ENCODE measurements around the gene EIF4ENIF1. TPM values are rescaled to one million over a fixed set of nuclear protein-coding genes. Genes with fewer than 3 reads are reported as not detected.

Gene EIF4ENIF1
- total and polyA plus RNA-seq, 2 donors (not counting 3 experiments of a cell fraction or from before 2014, with no cell fraction given), result 22.8 to 38.7 TPM

- Histone ChIP-seq H3K4me3 (replicated peaks in 1 of 3; ENCODE audit: insufficient read depth in 1 of 3, low read depth in 1 of 3, low read length in 3 of 3) (no peak overlapping the region), H4K20me1 (replicated peaks; ENCODE audit: control insufficient read depth, extremely low read depth, insufficient read depth, low read length) (peaks cover 4% of the 10 kb centered on the region), H3K27me3 (ENCODE audit: control insufficient read depth in 2 of 2, insufficient read depth in 2 of 2, low read length in 2 of 2) (no peaks in the 10 kb centered on the region), H3K9me1 (replicated peaks; ENCODE audit: control insufficient read depth, extremely low read depth, insufficient read depth, low read length) (no peaks in the 10 kb centered on the region), H3K4me1 (ENCODE audit: control insufficient read depth, extremely low read depth, insufficient read depth, low read length) (no peaks in the 10 kb centered on the region), H3K4me2 (ENCODE audit: insufficient read depth, low read length) (no peak overlapping the region), H2AFZ (ENCODE audit: low read depth, low read length) (no peak overlapping the region), H3K36me3 (ENCODE audit: control insufficient read depth in 2 of 2, extremely low read depth in 1 of 2, insufficient read depth in 2 of 2, low read length in 2 of 2) (peaks cover 2 to 5% of the 10 kb centered on the region in 2 experiments), H3K9ac (replicated peaks; ENCODE audit: extremely low read depth, insufficient read depth, low read length) (no peak overlapping the region), H3K27ac (ENCODE audit: insufficient read depth, low read depth, low read length) (no peak overlapping the region), H3K79me2 (ENCODE audit: control insufficient read depth, insufficient read depth, low read length) (peaks cover 73% of the 10 kb centered on the region), H3K9me3 (replicated peaks; ENCODE audit: control insufficient read depth, insufficient read depth, low read length) (no peaks in the 10 kb centered on the region)
- dilution Hi-C loops (cut with MboI; ENCODE audit: extremely low pct_ligation_motif_present, low sequenced_read_pairs), result no loop called here
- FAIRE-seq (no peak), DNase-seq (ENCODE audit: low read depth, low spot score) (no peak)
- no TSS peak for BruUV-seq (replicated peaks)
- ChIA-PET POLR2A (no interaction called here), CTCF (interaction anchor here (1.0 kb wide), 1 partner anchor 24 kb away, joined by 3 read pairs; no protein-coding TSS in a partner anchor)
- intact Hi-C loops (cut with micrococcal nuclease), result no loop called here
- TF ChIP-seq POLR2AphosphoS5 (IDR thresholded peaks at IDR 0.05; ENCODE audit: insufficient read depth, low read depth, low read length), result no peak
- TF ChIP-seq POLR2A (IDR thresholded peaks at IDR 0.05; ENCODE audit: low read depth, low read length), result no peak
- TF ChIP-seq FOS (IDR thresholded peaks at IDR 0.05; ENCODE audit: borderline replicate concordance, insufficient read depth, low read length), result no peak
- TF ChIP-seq MYC (IDR thresholded peaks at IDR 0.05; ENCODE audit: low read depth, low read length), result no peak
- TF ChIP-seq JUN (IDR thresholded peaks at IDR 0.05; ENCODE audit: borderline replicate concordance, insufficient read depth, insufficient read length, low read depth), result no peak
- TF ChIP-seq, protein P1, sequence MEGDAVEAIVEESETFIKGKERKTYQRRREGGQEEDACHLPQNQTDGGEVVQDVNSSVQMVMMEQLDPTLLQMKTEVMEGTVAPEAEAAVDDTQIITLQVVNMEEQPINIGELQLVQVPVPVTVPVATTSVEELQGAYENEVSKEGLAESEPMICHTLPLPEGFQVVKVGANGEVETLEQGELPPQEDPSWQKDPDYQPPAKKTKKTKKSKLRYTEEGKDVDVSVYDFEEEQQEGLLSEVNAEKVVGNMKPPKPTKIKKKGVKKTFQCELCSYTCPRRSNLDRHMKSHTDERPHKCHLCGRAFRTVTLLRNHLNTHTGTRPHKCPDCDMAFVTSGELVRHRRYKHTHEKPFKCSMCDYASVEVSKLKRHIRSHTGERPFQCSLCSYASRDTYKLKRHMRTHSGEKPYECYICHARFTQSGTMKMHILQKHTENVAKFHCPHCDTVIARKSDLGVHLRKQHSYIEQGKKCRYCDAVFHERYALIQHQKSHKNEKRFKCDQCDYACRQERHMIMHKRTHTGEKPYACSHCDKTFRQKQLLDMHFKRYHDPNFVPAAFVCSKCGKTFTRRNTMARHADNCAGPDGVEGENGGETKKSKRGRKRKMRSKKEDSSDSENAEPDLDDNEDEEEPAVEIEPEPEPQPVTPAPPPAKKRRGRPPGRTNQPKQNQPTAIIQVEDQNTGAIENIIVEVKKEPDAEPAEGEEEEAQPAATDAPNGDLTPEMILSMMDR (IDR thresholded peaks at IDR 0.05; ENCODE audit: extremely low read depth in 1 of 2, insufficient read depth in 1 of 2, low read depth in 1 of 2, low read length in 2 of 2), result no peak
- no peak for TF ChIP-seq EZH2 (IDR thresholded peaks at IDR 0.05; ENCODE audit: borderline replicate concordance, low read depth, low read length, severe bottlenecking)
- TF ChIP-seq, protein P2, sequence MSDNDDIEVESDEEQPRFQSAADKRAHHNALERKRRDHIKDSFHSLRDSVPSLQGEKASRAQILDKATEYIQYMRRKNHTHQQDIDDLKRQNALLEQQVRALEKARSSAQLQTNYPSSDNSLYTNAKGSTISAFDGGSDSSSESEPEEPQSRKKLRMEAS (IDR thresholded peaks at IDR 0.05; ENCODE audit: insufficient read depth, insufficient read length), result no peak
- no peak for TF ChIP-seq GATA2 (IDR thresholded peaks at IDR 0.05; ENCODE audit: insufficient read depth, insufficient read length, low read depth, low read length)
These were observed 13.8 kb downstream of the EIF4ENIF1 start for GRCh38 chr22:31475800-31476199.
